Activated naive CD8-positive, alpha-beta T cell treated with anti-CD3 and anti-CD28 coated beads, Interleukin-2, amount 50 U/mL, for 24 hours (primary cell): Measurements from ENCODE around the gene PLEKHJ1.
A peak's percentile ranks its signal among the peaks of the same experiment; 100 is the strongest.

ENCODE experiments used
- ATAC-seq: fragments of 150-1000 bp; cut with Tn5 transposase; one replicate; pipeline ENCODE4 v1.10.0; 2021
- DNase-seq: peaks from one replicate; pipeline ENCODE4 v3.0.0; 2021
- H3K27ac Mint-ChIP-seq: one replicate; pipeline ENCODE4 v1.8.0; 2021; ENCODE audit warnings: mild to moderate bottlenecking, mixed read lengths
- H3K27me3 Mint-ChIP-seq: one replicate; pipeline ENCODE4 v1.8.0; 2021; ENCODE audit warnings: mixed read lengths
- H3K36me3 Mint-ChIP-seq: one replicate; pipeline ENCODE4 v1.8.0; 2021; ENCODE audit warnings: low read depth, mixed read lengths
- H3K4me1 Mint-ChIP-seq: one replicate; pipeline ENCODE4 v1.8.0; 2021; ENCODE audit warnings: mixed read lengths
- H3K4me3 Mint-ChIP-seq: one replicate; pipeline ENCODE4 v1.8.0; 2021; ENCODE audit warnings: mild to moderate bottlenecking, moderate library complexity, mixed read lengths
- H3K9me3 Mint-ChIP-seq: one replicate; pipeline ENCODE4 v1.8.0; 2021; ENCODE audit warnings: mixed read lengths

PLEKHJ1 gene

DNA sequence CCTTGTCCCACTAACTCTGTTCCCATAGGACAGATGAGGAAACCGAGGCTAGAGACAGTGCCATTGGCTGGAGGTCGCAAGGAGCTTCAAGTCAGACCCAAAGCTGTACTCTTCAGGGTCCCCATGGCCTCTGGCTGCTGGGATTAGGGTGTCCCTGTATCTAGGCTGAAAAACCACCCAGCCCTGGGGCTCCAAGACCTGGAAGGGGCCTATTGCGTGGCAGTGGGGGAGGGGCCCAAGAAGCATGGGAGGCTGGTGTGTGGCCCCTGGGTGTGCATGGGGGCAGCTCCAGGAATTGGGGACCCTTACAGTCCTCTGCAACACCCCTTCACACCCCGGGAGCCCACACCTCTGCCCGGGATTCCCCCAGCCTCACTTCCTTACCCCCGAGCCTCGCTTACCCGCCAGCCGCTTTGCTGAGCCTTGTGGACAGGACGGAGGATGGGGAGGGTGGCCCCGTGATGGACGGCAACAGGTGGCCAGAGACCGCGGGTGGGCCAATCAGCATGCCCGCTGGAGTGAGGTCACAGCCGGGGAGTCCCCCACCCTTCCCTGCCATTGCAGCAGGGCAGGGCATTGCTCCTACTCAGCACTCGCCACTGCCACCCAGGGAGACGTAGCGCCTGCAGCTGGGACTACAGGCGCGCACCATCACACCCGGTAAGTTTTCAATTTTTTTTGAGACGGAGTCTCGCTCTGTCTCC lies 20.0 kb upstream of the PLEKHJ1 start, which contains the start of gene JSRP1:
Gene JSRP1, minus strand, starts transcription at position 436 of the 704 bp plus-strand sequence. CDS start 1,103 bp downstream, outside the sequence.
- no peaks in the 10 kb centered on the region for H3K9me3 Mint-ChIP-seq
- ATAC-seq (no peak), DNase-seq (no peak)
- peaks cover 8% of the 10 kb centered on the region for H3K27me3 Mint-ChIP-seq
- H3K36me3 Mint-ChIP-seq, result no peaks in the 10 kb centered on the region
- H3K4me3 Mint-ChIP-seq, result no peak within 1 kb of the TSS
- no peak within 1 kb of the TSS for H3K27ac Mint-ChIP-seq
- peaks cover 44% of the 10 kb centered on the region for H3K4me1 Mint-ChIP-seq

- Mint-ChIP-seq H3K27me3 (peaks cover 8% of the 10 kb centered on the region), H3K9me3 (no peaks in the 10 kb centered on the region), H3K4me3 (no peak overlapping the region), H3K4me1 (peaks cover 41% of the 10 kb centered on the region), H3K36me3 (no peaks in the 10 kb centered on the region), H3K27ac (no peak overlapping the region)
- no peak for ATAC-seq
- no peak for DNase-seq
Measured at GRCh38 chr19:2255112-2255845, 19.1 kb upstream of the PLEKHJ1 start.

DNA sequence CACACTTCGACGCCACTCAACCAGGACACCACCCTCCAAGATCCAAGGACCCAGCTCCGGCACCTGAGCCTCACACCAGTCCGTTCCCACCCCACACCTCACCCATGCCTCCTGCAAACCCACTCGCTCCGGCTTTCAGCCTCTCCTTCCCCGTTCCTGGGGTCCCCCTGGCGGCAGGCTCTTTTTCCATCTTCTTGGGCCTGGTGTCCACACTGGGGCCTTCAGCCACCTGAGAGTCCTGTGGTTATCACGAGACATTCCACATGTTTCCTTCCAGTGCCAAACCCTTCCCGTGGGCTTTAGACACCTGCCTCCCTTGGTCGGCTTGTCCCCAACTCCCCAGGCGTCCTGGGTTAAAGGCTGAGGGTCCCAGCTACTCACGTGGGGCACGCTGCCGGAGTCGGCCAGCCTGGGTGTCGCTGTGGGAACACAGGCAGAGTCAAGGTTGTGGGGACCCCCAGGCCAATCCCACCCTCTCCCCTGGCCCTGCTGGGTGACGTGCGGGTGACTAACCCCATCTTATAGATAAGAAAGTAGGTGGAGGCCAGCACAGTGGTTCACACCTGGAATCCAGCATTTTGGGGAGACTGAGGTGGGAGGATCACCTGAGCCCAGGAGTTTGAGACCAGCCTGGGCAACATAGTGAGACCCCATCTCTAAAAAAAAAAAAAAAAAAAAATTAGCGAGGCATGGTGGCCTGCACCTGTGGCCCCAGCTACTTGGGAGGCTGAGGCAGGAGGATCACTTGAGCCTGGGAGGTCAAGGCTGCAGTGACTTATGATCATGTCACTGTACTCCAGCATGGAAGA lies 18.1 kb upstream of the PLEKHJ1 start:
- H3K4me3 Mint-ChIP-seq, result no peak overlapping the region

DNA sequence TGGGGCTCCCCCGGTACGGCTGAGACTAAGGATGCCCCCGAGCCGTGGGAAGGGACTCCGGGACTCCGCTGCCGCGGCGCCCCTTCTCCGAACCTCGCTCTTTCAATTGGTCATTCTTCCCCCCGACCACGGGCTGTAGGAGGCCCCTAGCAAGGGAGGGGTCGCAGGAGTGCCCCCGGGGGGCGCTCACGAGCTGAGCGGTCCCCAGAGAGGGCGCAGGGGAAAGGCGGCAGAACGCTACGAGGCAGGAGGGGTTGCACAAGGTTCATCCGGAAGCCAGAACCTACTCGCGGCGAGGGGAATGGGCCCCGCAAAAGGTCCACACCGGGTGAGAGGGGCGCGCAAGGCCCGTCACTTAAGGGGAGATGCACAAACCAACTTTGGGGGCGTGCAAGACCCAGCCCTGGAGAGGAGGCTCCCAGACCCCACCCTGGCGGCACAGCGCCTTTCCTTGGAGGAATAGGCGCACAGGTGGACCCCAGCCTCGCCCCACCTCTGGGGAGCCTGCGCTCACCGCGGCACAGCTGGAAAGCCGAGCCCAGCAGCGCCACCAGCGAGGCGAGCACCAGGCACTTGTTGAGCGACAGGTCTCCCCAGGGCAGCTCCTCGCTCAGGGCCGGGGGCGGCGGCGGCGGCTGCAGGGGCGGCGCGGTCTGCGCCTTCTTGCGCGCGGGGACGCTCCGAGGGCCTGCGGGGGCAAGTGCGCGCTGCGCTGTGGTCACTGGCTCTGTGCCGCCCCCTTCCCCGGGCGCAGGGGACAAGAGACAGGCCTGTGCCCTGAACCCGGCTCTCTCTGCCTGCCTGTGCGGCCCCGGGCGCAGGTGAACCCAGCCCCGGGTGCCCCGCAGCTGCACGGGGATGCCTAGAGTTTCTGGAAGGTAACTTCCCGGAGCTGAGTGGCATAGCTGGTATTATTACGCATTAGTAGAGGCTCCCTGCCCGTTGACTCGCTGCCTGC lies 17.3 kb upstream of the PLEKHJ1 start:
- H3K27ac Mint-ChIP-seq, result no peak overlapping the region
- no peaks in the 10 kb centered on the region for H3K9me3 Mint-ChIP-seq
- peak; percentile 62 for DNase-seq
- ATAC-seq, result peak; percentile 14
- peaks cover 2% of the 10 kb centered on the region for H3K36me3 Mint-ChIP-seq
- H3K4me3 Mint-ChIP-seq, result peak overlapping the region; percentile 24
- peaks cover 31% of the 10 kb centered on the region for H3K4me1 Mint-ChIP-seq
- H3K27me3 Mint-ChIP-seq, result peaks cover 8% of the 10 kb centered on the region

More for the DNA sequence above, 18.1 kb upstream of the PLEKHJ1 start:
- Mint-ChIP-seq H3K27me3 (peaks cover 8% of the 10 kb centered on the region), H3K4me1 (peaks cover 37% of the 10 kb centered on the region), H3K9me3 (no peaks in the 10 kb centered on the region), H3K36me3 (no peaks in the 10 kb centered on the region), H3K27ac (no peak overlapping the region)
- DNase-seq (no peak), ATAC-seq (no peak)

DNA sequence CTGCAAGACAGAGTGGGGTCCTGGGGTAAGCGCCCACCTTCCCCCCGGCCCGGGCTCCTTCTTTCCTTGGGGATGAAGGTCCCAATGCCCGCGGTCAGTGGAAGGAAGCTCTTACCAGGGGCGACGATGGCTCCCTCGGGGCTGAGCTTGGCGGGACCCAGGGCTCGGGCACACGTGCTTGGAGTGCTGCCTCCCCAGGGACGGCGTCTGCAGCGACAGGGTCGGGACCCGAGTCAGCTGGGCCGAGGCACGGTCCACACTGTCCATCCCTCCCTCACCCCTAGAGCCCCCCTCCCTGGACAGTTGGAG lies 16.6 kb upstream of the PLEKHJ1 start:
- ATAC-seq, result no peak
- Mint-ChIP-seq H3K4me3 (peak overlapping the region; percentile 46), H3K36me3 (peaks cover 2% of the 10 kb centered on the region), H3K27me3 (peaks cover 8% of the 10 kb centered on the region), H3K27ac (peak overlapping the region; percentile 67), H3K9me3 (no peaks in the 10 kb centered on the region), H3K4me1 (peaks cover 25% of the 10 kb centered on the region)
- DNase-seq, result no peak

- H3K27ac Mint-ChIP-seq, result peak overlapping the region; percentile 67
- no peaks in the 10 kb centered on the region for H3K9me3 Mint-ChIP-seq
- H3K27me3 Mint-ChIP-seq, result peaks cover 8% of the 10 kb centered on the region
- no peak for DNase-seq
- H3K36me3 Mint-ChIP-seq, result peaks cover 2% of the 10 kb centered on the region
- peak overlapping the region; percentile 46 for H3K4me3 Mint-ChIP-seq
- no peak for ATAC-seq
- H3K4me1 Mint-ChIP-seq, result peaks cover 23% of the 10 kb centered on the region
Measured at GRCh38 chr19:2252055-2252796, 16.1 kb upstream of the PLEKHJ1 start.

- no peaks in the 10 kb centered on the region for H3K9me3 Mint-ChIP-seq
- peak overlapping the region; percentile 38 for H3K4me3 Mint-ChIP-seq
- DNase-seq, result peak; percentile 51
- peak; percentile 10 for ATAC-seq
- peaks cover 8% of the 10 kb centered on the region for H3K27me3 Mint-ChIP-seq
- H3K36me3 Mint-ChIP-seq, result peaks cover 2% of the 10 kb centered on the region
- no peak overlapping the region for H3K27ac Mint-ChIP-seq
- H3K4me1 Mint-ChIP-seq, result peaks cover 18% of the 10 kb centered on the region
Measured at GRCh38 chr19:2251106-2252054, 15.3 kb upstream of the PLEKHJ1 start.

GRCh38 chr19:2250766-2251105 lies 14.6 kb upstream of the PLEKHJ1 start:
- Mint-ChIP-seq H3K27me3 (peaks cover 8% of the 10 kb centered on the region), H3K27ac (no peak overlapping the region), H3K9me3 (no peaks in the 10 kb centered on the region), H3K4me1 (peaks cover 17% of the 10 kb centered on the region), H3K4me3 (no peak overlapping the region), H3K36me3 (peaks cover 5% of the 10 kb centered on the region)
- ATAC-seq (no peak), DNase-seq (no peak)

- no peak for DNase-seq
- Mint-ChIP-seq H3K36me3 (peaks cover 8% of the 10 kb centered on the region), H3K27me3 (peaks cover 8% of the 10 kb centered on the region), H3K9me3 (no peaks in the 10 kb centered on the region), H3K4me1 (peaks cover 15% of the 10 kb centered on the region), H3K27ac (no peak overlapping the region), H3K4me3 (no peak overlapping the region)
- peak; percentile 17 for ATAC-seq
Measured at GRCh38 chr19:2249880-2250765, 14.0 kb upstream of the PLEKHJ1 start.

DNA sequence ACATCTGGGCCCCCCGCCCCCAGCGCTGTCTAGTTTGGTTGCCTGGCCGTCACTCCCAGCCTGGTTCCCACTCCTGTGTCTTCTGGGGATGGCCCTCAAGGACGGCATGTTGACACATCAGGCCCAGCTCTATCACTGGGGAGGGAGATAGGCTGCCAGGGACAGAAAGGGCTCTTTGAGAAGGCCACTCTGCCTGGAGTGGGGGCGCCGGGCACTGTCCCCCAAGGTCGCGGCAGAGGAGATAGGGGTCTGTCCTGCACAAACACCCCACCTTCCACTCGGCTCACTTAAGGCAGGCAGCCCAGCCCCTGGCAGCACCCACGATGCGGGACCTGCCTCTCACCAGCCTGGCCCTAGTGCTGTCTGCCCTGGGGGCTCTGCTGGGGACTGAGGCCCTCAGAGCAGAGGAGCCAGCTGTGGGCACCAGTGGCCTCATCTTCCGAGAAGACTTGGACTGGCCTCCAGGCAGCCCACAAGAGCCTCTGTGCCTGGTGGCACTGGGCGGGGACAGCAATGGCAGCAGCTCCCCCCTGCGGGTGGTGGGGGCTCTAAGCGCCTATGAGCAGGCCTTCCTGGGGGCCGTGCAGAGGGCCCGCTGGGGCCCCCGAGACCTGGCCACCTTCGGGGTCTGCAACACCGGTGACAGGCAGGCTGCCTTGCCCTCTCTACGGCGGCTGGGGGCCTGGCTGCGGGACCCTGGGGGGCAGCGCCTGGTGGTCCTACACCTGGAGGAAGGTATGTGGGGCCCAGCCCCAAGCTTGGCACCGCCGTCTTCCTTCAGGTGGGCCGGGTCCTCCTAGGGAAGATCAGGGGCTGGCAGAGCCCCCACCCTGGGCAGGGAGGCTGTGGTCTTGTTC lies 13.1 kb upstream of the PLEKHJ1 start, which contains the start of gene AMH:
Gene AMH, plus strand, starts transcription at position 314 of the 857 bp plus-strand sequence. Its CDS starts 10 bp downstream, at position 324.
- no peak within 1 kb of the TSS for H3K4me3 Mint-ChIP-seq
- ATAC-seq (peak; percentile 1), DNase-seq (no peak)
- peaks cover 15% of the 10 kb centered on the region for H3K4me1 Mint-ChIP-seq
- H3K36me3 Mint-ChIP-seq, result peaks cover 14% of the 10 kb centered on the region
- no peak within 1 kb of the TSS for H3K27ac Mint-ChIP-seq
- peaks cover 7% of the 10 kb centered on the region for H3K27me3 Mint-ChIP-seq
- H3K9me3 Mint-ChIP-seq, result no peaks in the 10 kb centered on the region
